ENCODE measurements around the gene GAREM2.

GRCh38 chr2:26193578-26194231, 20.8 kb downstream of the GAREM2 start:
- TF ChIP-seq CTCF (IDR thresholded peaks at IDR 0.05; ENCODE audit: low read depth, low read length), result no peak
- TF ChIP-seq, protein P1, sequence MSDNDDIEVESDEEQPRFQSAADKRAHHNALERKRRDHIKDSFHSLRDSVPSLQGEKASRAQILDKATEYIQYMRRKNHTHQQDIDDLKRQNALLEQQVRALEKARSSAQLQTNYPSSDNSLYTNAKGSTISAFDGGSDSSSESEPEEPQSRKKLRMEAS (IDR thresholded peaks at IDR 0.05; ENCODE audit: low read depth, low read length), result no peak

All from NB4 (cell line).